Activated T-cell treated with anti-CD3 and anti-CD28 coated beads, Interleukin-2, amount 50 U/mL, for 1 hour (primary cell): ENCODE data around the gene TXNRD2.

Experiments used
- DNase-seq: peaks from one replicate; pipeline ENCODE4 v3.0.0-alpha.2; 2020

The TXNRD2 gene

GRCh38 chr22:19854778-19855503 lies 86.7 kb downstream of the TXNRD2 start, which contains the start of the genes GNB1L and RTL10:
GNB1L (minus strand) TSS chr22:19854874; CDS start chr22:19821355, 33,519 bp downstream.
RTL10 (minus strand) TSS chr22:19854874; CDS start chr22:19852261, 2,613 bp downstream.
- DNase-seq, result peak; percentile 96

- DNase-seq, result peak; percentile 43
These were observed 87.5 kb downstream of the TXNRD2 start for GRCh38 chr22:19853879-19854777.

GRCh38 chr22:19853058-19853878 lies 88.3 kb downstream of the TXNRD2 start:
- DNase-seq, result no peak

GRCh38 chr22:19852177-19852781 lies 89.3 kb downstream of the TXNRD2 start:
- DNase-seq, result no peak

GRCh38 chr22:19851291-19852176 lies 90.1 kb downstream of the TXNRD2 start:
- DNase-seq, result no peak

GRCh38 chr22:19850763-19851109 lies 90.9 kb downstream of the TXNRD2 start:
- no peak for DNase-seq

GRCh38 chr22:19849835-19850762 lies 91.5 kb downstream of the TXNRD2 start:
- DNase-seq, result no peak

- no peak for DNase-seq
These were observed 93.1 kb downstream of the TXNRD2 start for GRCh38 chr22:19848298-19849224.

- DNase-seq, result no peak
These were observed 94.3 kb downstream of the TXNRD2 start for GRCh38 chr22:19847345-19847632.

GRCh38 chr22:19846620-19847344 lies 94.8 kb downstream of the TXNRD2 start:
- DNase-seq, result no peak

- DNase-seq, result no peak
These were observed 96.4 kb downstream of the TXNRD2 start for GRCh38 chr22:19845054-19845722.

- DNase-seq, result no peak
These were observed 97.1 kb downstream of the TXNRD2 start for GRCh38 chr22:19844377-19845053.

- no peak for DNase-seq
These were observed 97.7 kb downstream of the TXNRD2 start for GRCh38 chr22:19843857-19844376.

GRCh38 chr22:19843107-19843856 lies 98.3 kb downstream of the TXNRD2 start:
- no peak for DNase-seq

GRCh38 chr22:19842393-19843106 lies 99.1 kb downstream of the TXNRD2 start:
- DNase-seq, result no peak
